Spleen (tissue), 7 donors: ENCODE data around the gene EXOSC1.

Experiments used
- POLR2A ChIP-seq, 3 donors: fragments of 450-650 bp; IDR thresholded peaks; one replicate each; pipeline ENCODE4 v1.5.1; 2017; ENCODE audit warnings: antibody characterized with exemption in 3 of 3, mild to moderate bottlenecking in 1 of 3
- POLR2AphosphoS5 ChIP-seq, 3 donors: sonication (generic); formaldehyde crosslinking; IDR thresholded peaks; one replicate each; pipeline ENCODE4 v1.5.1; 2017; ENCODE audit warnings: antibody characterized with exemption in 3 of 3
- TF ChIP-seq, protein P1 (sequence below), 11 experiments: fragments of 200-600 bp in 7 of 11; fragments of 450-650 bp in 4 of 11; sonication (generic) in 4 of 11; IDR thresholded peaks in 8 of 11; conservative IDR thresholded peaks in 3 of 11; 1 replicate in 7 of 11; 2 replicates in 4 of 11; pipeline versions ENCODE4 v1.4.0 to v1.8.0; 2016 to 2021; ENCODE audit warnings: antibody characterized with exemption in 11 of 11, inconsistent platforms in 4 of 11, mild to moderate bottlenecking in 1 of 11
- donor health status: DM: no; HTN: no; CAD: no; lungs with moderate emphysema.
- donor health status: DM: no; HTN: no; CAD: no.
- donor health status: DM: no; HTN: no; CAD: no.

DNA sequence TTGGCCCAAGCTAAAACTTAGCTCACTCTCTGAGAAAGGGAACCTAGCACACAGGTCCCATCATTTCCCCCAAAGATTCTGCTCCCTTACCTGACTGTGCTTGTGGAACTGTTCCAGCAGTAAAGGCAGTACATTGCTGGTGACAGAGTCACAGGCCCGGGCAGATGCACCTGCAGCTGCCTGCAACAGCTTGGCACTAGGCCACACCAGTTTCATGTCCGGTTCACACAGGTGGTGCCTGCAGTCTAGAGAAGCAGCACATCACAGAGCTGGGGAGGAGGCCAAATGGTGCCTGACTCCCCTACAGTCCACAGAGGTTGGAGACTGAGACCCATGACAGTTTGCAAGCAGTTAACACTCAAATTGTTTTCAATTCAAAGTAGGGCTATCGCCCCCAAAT lies 22.4 kb upstream of the EXOSC1 start:
- TF ChIP-seq POLR2A (IDR thresholded peaks at IDR 0.05) (no peak), POLR2AphosphoS5 (IDR thresholded peaks at IDR 0.05) (peak in 1 of 3 donors; percentile 50)
- TF ChIP-seq, protein P1, sequence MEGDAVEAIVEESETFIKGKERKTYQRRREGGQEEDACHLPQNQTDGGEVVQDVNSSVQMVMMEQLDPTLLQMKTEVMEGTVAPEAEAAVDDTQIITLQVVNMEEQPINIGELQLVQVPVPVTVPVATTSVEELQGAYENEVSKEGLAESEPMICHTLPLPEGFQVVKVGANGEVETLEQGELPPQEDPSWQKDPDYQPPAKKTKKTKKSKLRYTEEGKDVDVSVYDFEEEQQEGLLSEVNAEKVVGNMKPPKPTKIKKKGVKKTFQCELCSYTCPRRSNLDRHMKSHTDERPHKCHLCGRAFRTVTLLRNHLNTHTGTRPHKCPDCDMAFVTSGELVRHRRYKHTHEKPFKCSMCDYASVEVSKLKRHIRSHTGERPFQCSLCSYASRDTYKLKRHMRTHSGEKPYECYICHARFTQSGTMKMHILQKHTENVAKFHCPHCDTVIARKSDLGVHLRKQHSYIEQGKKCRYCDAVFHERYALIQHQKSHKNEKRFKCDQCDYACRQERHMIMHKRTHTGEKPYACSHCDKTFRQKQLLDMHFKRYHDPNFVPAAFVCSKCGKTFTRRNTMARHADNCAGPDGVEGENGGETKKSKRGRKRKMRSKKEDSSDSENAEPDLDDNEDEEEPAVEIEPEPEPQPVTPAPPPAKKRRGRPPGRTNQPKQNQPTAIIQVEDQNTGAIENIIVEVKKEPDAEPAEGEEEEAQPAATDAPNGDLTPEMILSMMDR (IDR thresholded peaks at IDR 0.05 in 8 of 11, conservative IDR thresholded peaks at IDR 0.05 in 3 of 11): no peak
